ENCODE results near the gene SFXN1. TPM values are rescaled to one million over a fixed set of nuclear protein-coding genes. Genes with fewer than 3 reads are reported as not detected.

SFXN1 gene
- total RNA-seq, 2 experiments from 2014 or later: 147 to 154 TPM

- Histone ChIP-seq H3K79me2 (ENCODE audit: insufficient read depth, low read depth, low read length) (peaks cover 27% of the 10 kb centered on the region; the same call in 1 of the 2 replicates), H3K4me1 (ENCODE audit: insufficient read depth, low read length, poor library complexity, severe bottlenecking) (no peaks in the 10 kb centered on the region), H3K4me3 (ENCODE audit: low read depth, low read length, poor library complexity, severe bottlenecking) (no peak overlapping the region), H2AFZ (ENCODE audit: low read length) (no peak overlapping the region), H3K9me3 (ENCODE audit: low read length) (no peaks in the 10 kb centered on the region), H4K20me1 (ENCODE audit: insufficient read depth, low read length) (no peaks in the 10 kb centered on the region), H3K9me2 (ENCODE audit: insufficient read depth, low read length) (no peaks in the 10 kb centered on the region), H3K4me2 (ENCODE audit: low read length) (no peak overlapping the region), H3K36me3 (ENCODE audit: insufficient read depth, low read length) (peaks cover 94% of the 10 kb centered on the region), H3K27ac (ENCODE audit: low read depth, low read length, poor library complexity, severe bottlenecking) (no peak overlapping the region)
- DNase-seq (ENCODE audit: low spot score): no peak
- BruUV-seq (replicated peaks): no TSS peak
- TF ChIP-seq CTCF (conservative IDR thresholded peaks at IDR 0.05; ENCODE audit: low read length) (no peak), EZH2phosphoT487 (IDR thresholded peaks at IDR 0.05; ENCODE audit: borderline replicate concordance, low read depth, low read length) (no peak)
- intact Hi-C loops (cut with micrococcal nuclease; ENCODE audit: unreplicated experiment): no loop called here
- POLR2A ChIA-PET: interaction anchor here (0.7 to 1.7 kb wide), 2 partner anchors 11 to 12 kb away, joined by 3 to 4 read pairs; no protein-coding TSS in a partner anchor
- CTCF ChIA-PET (ENCODE audit: unreplicated experiment): no interaction called here
These were observed 30.5 kb downstream of the SFXN1 start for GRCh38 chr5:175508896-175509295.

GRCh38 chr5:175513297-175513696, 34.9 kb downstream of the SFXN1 start:
- Histone ChIP-seq H3K4me2 (ENCODE audit: low read length) (no peak overlapping the region), H4K20me1 (ENCODE audit: insufficient read depth, low read length) (no peaks in the 10 kb centered on the region), H3K9me3 (ENCODE audit: low read length) (no peaks in the 10 kb centered on the region), H2AFZ (ENCODE audit: low read length) (no peak overlapping the region), H3K4me3 (ENCODE audit: low read depth, low read length, poor library complexity, severe bottlenecking) (no peak overlapping the region), H3K36me3 (ENCODE audit: insufficient read depth, low read length) (peaks cover 100% of the 10 kb centered on the region), H3K9me2 (ENCODE audit: insufficient read depth, low read length) (no peaks in the 10 kb centered on the region), H3K27ac (ENCODE audit: low read depth, low read length, poor library complexity, severe bottlenecking) (no peak overlapping the region), H3K4me1 (ENCODE audit: insufficient read depth, low read length, poor library complexity, severe bottlenecking) (no peaks in the 10 kb centered on the region), H3K79me2 (ENCODE audit: insufficient read depth, low read depth, low read length) (no peaks in the 10 kb centered on the region)
- TF ChIP-seq CTCF (conservative IDR thresholded peaks at IDR 0.05; ENCODE audit: low read length) (no peak), EZH2phosphoT487 (IDR thresholded peaks at IDR 0.05; ENCODE audit: borderline replicate concordance, low read depth, low read length) (no peak)
- BruUV-seq (replicated peaks): no TSS peak
- CTCF ChIA-PET (ENCODE audit: unreplicated experiment): no interaction called here
- POLR2A ChIA-PET: no interaction called here
- DNase-seq (ENCODE audit: low spot score): no peak
- intact Hi-C loops (cut with micrococcal nuclease; ENCODE audit: unreplicated experiment): no loop called here

GRCh38 chr5:175513726-175514125, 35.4 kb downstream of the SFXN1 start:
- intact Hi-C loops (cut with micrococcal nuclease; ENCODE audit: unreplicated experiment): no loop called here
- ChIA-PET POLR2A (no interaction called here), CTCF (ENCODE audit: unreplicated experiment) (no interaction called here)
- no peak for DNase-seq (ENCODE audit: low spot score)
- TF ChIP-seq EZH2phosphoT487 (IDR thresholded peaks at IDR 0.05; ENCODE audit: borderline replicate concordance, low read depth, low read length): no peak
- TF ChIP-seq CTCF (conservative IDR thresholded peaks at IDR 0.05; ENCODE audit: low read length): no peak
- Histone ChIP-seq H3K4me2 (ENCODE audit: low read length) (no peak overlapping the region), H3K9me2 (ENCODE audit: insufficient read depth, low read length) (no peaks in the 10 kb centered on the region), H3K4me1 (ENCODE audit: insufficient read depth, low read length, poor library complexity, severe bottlenecking) (no peaks in the 10 kb centered on the region), H3K27ac (ENCODE audit: low read depth, low read length, poor library complexity, severe bottlenecking) (no peak overlapping the region), H3K4me3 (ENCODE audit: low read depth, low read length, poor library complexity, severe bottlenecking) (no peak overlapping the region), H3K9me3 (ENCODE audit: low read length) (no peaks in the 10 kb centered on the region), H2AFZ (ENCODE audit: low read length) (no peak overlapping the region), H4K20me1 (ENCODE audit: insufficient read depth, low read length) (no peaks in the 10 kb centered on the region), H3K36me3 (ENCODE audit: insufficient read depth, low read length) (peaks cover 100% of the 10 kb centered on the region), H3K79me2 (ENCODE audit: insufficient read depth, low read depth, low read length) (no peaks in the 10 kb centered on the region)
- BruUV-seq (replicated peaks): no TSS peak
